ENCODE data around the gene ANKMY2. TPM values are rescaled to one million over a fixed set of nuclear protein-coding genes. Genes with fewer than 3 reads are reported as not detected.

The ANKMY2 gene
- 1 to 10 TPM; 4.2 to 7.1 (median 4.7) TPM for total RNA-seq
- long read RNA-seq, partial matches to known transcripts: 1 of 5 reads
- long read RNA-seq, other reads (novel, unspliced or antisense): 0 of 5 reads

DNA sequence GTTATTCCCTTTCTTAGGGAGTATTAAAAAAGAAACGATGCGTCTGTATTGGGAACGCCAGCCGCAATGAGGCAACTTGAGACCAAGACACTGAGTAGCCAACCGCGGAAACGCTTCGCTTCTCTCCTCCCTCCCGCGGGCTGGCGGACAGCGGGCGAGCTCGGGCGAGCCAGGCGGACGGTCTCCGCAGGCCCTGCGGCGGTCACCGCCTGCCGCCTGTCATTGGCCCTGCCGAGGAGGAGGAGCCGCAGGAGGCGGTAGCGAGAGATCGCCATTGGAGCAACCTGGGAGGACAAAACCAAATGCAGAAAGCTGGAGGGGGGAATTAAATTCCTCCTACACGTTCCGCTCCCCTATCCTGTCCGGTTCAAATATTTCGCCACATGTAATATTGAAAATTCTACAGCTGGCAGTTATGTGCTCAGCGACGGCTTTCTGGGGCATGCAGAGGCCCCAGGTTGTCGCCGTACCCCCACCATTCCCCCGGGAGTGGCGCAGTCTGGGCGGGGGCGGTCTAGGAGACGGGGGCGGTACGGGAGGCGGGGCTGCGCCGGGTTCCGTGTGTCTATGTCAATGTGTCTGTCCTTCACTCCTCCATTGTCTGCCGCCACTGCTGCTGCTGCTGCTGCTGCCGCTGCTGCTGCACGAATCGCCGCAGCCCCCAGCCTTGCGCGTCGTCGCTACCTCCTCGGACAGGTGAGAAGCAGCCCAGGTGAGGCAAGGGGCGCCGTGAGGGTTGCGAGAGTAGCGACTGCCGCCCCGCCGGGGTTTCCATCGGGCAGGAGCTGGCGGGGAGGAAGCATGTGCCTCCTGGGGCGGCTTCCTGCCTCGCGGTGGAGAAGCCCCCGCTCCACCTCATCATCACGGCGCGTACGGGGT is at the start of gene ANKMY2, which contains the start of gene BZW2:
Gene ANKMY2 (minus strand): TSS at position 162 of the 879 bp plus-strand sequence. CDS start 181 bp downstream, outside the sequence.
Gene BZW2 (plus strand): TSS at position 589 of the 879 bp plus-strand sequence. CDS start 19,263 bp downstream, outside the sequence.
- WGBS (ENCODE audit: insufficient coverage, low coverage, low lambda C conversion rate, missing lambda C conversion rate): 0% methylated on average over 8 of the region's 73 CpGs
- Histone ChIP-seq H3K4me3 (peak within 1 kb of the TSS; percentile 88 to 96 (median 95)), H3K27me3 (no peaks in the 10 kb centered on the region), H3K27ac (peak within 1 kb of the TSS; percentile 81 to 98 (median 98)), H3K9me3 (no peaks in the 10 kb centered on the region), H3K4me1 (peaks cover 0 to 8% (median 4%) of the 10 kb centered on the region in 4 donors), H3K36me3 (no peaks in the 10 kb centered on the region)
- peak; percentile 96 to 98 (median 97) for DNase-seq
- peak; percentile 92 to 98 (median 95) for ATAC-seq
- intact Hi-C loops (cut with DNase I): no loop called here
- peak; percentile 99 for TF ChIP-seq POLR2A (IDR thresholded peaks at IDR 0.05)
- TF ChIP-seq, protein P1, sequence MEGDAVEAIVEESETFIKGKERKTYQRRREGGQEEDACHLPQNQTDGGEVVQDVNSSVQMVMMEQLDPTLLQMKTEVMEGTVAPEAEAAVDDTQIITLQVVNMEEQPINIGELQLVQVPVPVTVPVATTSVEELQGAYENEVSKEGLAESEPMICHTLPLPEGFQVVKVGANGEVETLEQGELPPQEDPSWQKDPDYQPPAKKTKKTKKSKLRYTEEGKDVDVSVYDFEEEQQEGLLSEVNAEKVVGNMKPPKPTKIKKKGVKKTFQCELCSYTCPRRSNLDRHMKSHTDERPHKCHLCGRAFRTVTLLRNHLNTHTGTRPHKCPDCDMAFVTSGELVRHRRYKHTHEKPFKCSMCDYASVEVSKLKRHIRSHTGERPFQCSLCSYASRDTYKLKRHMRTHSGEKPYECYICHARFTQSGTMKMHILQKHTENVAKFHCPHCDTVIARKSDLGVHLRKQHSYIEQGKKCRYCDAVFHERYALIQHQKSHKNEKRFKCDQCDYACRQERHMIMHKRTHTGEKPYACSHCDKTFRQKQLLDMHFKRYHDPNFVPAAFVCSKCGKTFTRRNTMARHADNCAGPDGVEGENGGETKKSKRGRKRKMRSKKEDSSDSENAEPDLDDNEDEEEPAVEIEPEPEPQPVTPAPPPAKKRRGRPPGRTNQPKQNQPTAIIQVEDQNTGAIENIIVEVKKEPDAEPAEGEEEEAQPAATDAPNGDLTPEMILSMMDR (IDR thresholded peaks at IDR 0.05): peak in 3 of 4 donors; percentile 13 to 27 (median 21)

DNA sequence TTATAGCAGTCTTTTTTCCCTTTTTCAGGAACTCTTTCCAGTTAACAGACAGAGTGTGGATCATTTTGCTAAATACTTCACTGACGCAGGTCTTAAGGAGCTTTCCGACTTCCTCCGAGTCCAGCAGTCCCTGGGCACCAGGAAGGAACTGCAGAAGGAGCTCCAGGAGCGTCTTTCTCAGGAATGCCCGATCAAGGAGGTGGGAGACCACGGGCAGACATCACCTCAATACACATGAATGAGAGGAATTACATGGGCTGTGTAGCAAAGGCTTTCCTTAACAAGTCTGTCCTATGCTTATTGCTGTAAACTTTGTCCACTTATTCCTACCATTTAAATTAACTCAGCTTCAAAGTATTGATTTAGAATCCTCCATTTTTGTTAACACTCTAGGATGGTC is 49.3 kb upstream of the ANKMY2 start:
- no peak overlapping the region for H3K27ac ChIP-seq
- no peak overlapping the region for H3K4me3 ChIP-seq
- ATAC-seq: no peak
- 93% methylated on average over 6 of the region's 6 CpGs for WGBS (ENCODE audit: insufficient coverage, low coverage, low lambda C conversion rate, missing lambda C conversion rate)
- H3K36me3 ChIP-seq: peaks cover 0 to 25% (median 4%) of the 10 kb centered on the region in 4 donors
- TF ChIP-seq, protein P1 (IDR thresholded peaks at IDR 0.05): no peak
- TF ChIP-seq POLR2A (IDR thresholded peaks at IDR 0.05): no peak
- H3K9me3 ChIP-seq: no peaks in the 10 kb centered on the region
- no peaks in the 10 kb centered on the region for H3K4me1 ChIP-seq
- intact Hi-C loops (cut with DNase I): loop anchor here in 1 of 2 donors (5.0 kb wide), 1 partner anchor 222 kb away; no protein-coding TSS in a partner anchor
- no peaks in the 10 kb centered on the region for H3K27me3 ChIP-seq
- no peak for DNase-seq

DNA sequence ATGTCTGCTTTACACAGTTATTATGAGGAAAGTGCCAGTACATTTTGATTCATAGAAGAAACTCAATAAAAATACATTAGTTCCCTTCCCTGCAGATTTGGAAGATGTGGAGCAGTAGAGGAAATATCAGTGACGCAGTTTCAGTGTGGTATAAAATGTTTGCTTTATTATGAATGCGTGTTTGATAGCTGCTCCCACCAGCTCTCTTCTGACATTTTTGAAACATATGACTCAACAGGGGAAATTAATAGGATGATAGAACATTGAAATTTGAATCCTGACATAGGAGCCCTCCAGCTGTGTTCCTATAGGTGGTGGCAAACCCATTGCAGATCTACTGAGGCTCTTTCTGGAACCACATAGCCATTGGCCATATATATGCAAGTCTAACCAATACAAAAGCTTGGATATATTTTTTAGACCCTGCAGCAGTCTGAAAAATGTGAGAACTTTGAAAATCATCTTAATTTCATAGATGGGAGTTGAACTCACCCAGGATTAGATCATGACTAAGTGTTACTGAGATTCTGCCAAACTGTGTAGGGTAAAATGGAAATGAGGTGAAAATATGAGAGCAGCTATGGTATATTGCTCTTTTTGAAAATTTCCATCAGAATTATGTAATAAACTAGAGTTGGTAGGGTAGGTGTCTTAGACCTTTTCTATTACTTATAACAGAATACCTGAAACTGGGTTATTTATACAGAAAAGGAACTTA is 48.2 kb upstream of the ANKMY2 start:
- intact Hi-C loops (cut with DNase I): no loop called here
- no peaks in the 10 kb centered on the region for H3K9me3 ChIP-seq
- WGBS (ENCODE audit: insufficient coverage, low coverage, low lambda C conversion rate, missing lambda C conversion rate): 93% methylated on average over 2 of the region's 2 CpGs
- ATAC-seq: no peak
- H3K27ac ChIP-seq: no peak overlapping the region
- DNase-seq: no peak
- no peak overlapping the region for H3K4me3 ChIP-seq
- H3K4me1 ChIP-seq: no peaks in the 10 kb centered on the region
- H3K27me3 ChIP-seq: no peaks in the 10 kb centered on the region
- no peak for TF ChIP-seq POLR2A (IDR thresholded peaks at IDR 0.05)
- TF ChIP-seq, protein P1 (IDR thresholded peaks at IDR 0.05): no peak
- H3K36me3 ChIP-seq: peaks cover 0 to 28% (median 4%) of the 10 kb centered on the region in 4 donors

DNA sequence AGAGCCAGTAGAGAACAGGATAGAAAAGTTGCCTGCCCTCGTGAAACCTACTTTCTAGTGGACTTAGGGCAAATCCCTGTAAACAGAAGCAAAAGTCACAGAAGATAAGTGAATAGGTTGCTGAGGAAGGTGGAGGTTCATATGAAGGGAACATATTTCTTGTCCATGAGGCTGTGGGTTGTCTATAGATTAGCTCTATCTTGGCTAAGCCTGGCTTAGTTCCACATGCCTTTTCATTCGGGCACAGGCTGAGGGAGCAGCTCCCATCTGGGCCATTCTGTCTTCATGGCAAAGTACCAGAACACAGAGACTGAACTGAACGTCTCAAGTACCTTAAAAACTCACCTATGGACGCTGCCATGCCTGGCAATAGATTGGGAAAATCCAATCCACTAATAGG is 45.7 kb upstream of the ANKMY2 start:
- ATAC-seq: no peak
- intact Hi-C loops (cut with DNase I): no loop called here
- Histone ChIP-seq H3K27me3 (no peaks in the 10 kb centered on the region), H3K4me1 (no peaks in the 10 kb centered on the region), H3K9me3 (no peaks in the 10 kb centered on the region), H3K36me3 (peaks cover 0 to 14% (median 2%) of the 10 kb centered on the region in 4 donors), H3K27ac (no peak overlapping the region), H3K4me3 (no peak overlapping the region)
- TF ChIP-seq POLR2A (IDR thresholded peaks at IDR 0.05): no peak
- TF ChIP-seq, protein P1 (IDR thresholded peaks at IDR 0.05): no peak
- WGBS (ENCODE audit: insufficient coverage, low coverage, low lambda C conversion rate, missing lambda C conversion rate): 91% methylated on average over 4 of the region's 4 CpGs
- DNase-seq: no peak

All from right lobe of liver (tissue), 6 donors.